DMS53 treated with DMSO at 0.1 percent for 48 hours (cell line): ENCODE measurements around the gene C12orf57.
A peak's percentile ranks its signal among the peaks of the same experiment; 100 is the strongest.

ENCODE experiments used
- DNase-seq: peaks from one replicate; lab custom pipeline; 2025; ENCODE audit not compliant: unreplicated experiment; lab: John Stamatoyannopoulos, UW

C12orf57 gene

DNA sequence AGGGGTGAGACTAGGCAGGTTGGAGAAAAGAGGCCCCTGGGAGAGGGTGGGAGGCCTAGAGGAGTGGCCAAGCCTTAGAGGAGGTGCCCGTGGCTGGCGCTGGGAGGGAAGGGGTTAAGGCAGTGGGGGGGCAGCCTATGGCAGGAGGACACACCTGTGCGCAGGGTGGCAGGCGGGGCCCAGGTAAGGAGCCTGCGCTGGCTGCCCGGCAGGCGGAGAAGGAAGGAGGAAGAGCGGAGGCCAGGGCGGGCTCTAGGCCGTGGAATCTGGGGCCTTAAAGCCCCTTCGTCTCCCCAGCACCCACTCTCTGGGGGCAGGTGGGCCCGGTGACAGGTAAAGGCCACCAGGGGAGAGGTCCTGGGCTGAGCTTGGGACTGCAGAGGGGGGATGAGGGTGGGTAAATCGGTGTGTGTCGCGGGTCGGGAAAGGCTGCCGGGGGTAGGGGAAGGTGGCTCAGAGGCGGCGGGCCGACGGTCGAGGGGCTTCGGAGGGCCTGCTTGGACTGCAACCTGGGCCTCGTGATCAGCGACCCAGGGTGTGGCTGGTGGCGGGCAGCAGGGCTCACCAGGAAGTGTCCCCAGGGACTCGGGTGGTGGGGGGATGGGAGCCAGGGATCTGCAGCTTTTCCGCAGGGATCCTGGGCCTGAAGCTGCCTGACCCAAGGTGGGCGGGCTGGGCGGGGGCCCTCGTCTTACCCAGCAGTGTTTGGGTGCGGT lies 19.4 kb downstream of the C12orf57 start:
- peak; percentile 98 for DNase-seq

DNA sequence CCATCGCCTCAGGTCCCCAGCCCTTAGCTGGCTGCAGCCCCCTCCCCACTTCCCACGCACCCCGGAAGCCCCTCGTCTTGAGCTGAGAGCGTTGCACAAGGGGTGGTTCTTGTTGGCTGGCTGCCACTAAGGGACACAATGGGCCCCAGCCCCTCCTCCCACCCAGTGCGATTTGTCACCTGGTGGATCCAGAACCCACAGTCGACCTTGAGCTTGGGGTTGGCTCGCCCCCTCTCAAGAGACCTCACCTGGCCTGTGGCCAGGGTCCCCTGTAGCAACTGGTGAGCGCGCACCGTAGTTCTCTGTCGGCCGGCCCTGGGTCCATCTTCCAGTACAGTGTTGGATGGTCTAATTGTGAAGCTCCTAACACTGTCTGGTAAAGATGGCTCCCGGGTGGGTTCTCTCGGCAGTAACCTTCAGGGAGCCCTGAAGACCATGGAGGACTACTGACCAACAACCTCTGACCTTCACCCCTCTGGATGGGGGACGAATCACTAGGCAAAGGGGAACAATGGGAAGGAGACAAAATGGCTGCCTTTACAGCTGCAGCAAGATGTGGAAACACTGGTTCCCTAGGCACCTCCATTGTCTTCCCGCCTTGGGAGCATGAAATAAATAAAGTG lies 20.1 kb downstream of the C12orf57 start:
- DNase-seq = no peak

DNA sequence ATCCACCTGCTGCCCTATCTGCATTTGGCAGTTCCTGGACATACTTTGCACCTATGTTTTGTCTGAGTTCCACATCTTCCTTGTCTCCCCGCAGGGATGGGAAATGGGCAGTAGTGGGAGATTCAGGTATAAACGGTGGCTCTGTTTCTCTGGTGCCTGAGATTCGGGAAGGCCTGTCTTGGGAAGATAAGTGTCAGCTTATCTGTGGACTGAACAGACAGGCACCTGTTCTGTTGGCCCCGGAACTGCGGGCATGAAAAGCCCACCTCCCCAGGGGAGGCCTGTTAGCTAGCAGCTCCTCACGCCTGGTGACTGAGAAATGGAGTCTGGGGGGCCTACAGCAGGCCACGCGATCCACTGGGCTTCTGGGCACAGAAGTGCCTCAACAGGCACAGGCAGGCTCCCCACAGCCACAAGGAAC lies 20.8 kb downstream of the C12orf57 start:
- no peak for DNase-seq

DNA sequence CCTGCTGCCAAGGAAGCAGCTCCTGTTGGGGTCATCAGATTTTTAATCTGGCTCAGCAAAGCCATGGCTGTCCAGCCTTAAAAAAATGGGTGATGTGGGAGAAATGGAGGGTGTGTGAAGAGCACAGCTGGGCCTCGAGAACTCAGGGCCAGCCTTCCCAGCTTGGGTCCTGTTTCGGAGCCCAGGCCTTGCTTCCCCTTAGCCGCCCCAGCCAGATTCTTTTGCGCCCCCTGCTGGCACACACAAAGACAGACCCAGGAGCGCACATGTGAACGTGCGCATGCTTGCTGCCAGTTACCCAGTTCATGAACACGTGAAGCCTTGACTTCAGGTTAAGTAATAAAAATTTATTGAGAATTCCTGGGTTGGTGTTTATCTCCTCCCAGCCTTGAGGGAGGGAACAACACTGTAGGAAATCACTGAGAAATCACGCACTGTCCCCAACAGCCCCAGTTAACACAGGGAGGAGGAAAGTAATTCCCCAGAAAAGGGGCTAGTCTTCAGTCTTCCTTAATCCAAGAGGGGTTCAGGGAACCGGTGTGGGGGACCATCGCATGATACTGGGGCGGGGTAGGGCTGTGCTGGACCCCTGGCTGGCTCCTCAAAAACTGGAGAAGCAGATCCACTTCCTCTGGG lies 21.3 kb downstream of the C12orf57 start:
- DNase-seq = peak; percentile 95

DNA sequence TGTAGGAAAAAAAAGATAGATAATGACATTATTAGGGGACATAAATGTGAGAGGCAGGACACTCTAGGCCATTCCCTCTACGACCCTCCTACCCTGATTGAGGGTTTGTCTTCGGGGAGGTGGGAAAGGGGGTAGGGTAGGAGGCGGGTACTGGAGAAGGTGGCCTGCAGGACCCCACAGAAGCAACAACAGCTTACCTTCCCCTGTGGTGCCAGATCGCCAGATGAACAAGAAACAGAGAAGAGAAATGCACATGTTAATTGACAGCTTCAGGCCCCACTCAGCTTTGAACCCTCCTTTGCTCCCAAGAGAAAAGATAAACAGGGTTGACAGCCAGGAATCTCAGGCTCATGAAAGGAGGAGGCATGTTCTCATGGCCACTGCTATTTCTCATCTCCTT lies 21.9 kb downstream of the C12orf57 start:
- no peak for DNase-seq

DNA sequence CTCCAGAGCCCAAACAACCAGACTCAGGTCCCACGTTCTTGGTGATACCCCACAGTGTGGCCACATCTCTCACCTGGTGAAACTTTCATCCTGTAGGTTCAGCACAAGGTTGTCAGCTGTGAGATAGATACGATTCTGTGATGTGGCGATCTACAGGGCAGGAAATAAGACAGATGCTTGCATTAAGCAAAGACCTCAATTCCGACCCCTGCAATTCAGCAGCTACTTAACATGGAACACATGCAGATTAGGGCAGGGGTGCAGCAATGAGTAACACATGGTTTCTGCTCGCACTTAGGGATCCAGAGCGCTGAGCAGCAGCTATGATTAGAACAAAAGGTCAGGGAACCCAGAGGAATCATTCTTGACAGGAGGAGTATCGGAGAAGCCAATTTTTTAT lies 22.5 kb downstream of the C12orf57 start:
- no peak for DNase-seq

DNA sequence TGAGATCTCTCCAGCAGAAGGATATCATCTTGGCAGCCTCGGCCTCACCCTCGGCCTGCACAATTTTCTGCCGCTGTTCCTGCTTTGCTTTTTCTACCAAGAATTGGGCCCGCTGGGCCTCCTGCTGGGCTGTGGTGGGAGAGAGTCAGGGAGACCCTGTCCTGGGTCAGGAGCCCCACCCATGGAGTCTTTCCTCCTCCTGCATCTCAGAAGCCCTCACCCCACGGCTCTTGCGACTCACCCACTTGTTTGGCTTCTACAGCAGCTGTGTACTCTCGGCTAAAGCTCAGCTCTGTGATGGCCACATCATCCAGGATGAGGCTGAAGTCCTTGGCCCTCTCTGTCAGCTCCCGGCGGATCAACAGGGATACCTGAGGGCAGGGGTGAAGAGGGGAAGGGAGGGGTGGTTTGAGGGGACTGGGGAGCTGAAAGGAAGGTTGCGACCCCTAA lies 23.9 kb downstream of the C12orf57 start:
- DNase-seq = no peak

DNA sequence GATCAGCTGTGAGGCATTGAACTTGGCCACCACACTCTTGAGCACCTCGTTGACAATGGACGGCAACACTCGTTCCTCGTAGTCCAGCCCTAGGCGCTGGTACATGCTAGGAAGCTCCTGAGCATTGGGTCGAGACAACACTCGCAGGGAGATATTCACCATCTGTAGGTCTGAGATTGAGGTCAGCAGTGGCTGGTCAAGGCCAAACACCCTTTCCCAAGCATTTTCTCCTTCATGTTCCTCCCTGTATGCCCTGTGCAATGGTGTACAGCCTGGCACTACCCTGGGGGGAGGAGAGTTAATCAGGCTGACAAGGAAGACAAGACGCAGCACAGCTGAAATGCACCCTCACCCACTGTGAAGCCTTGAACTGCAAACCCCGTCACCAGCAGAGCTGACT lies 24.6 kb downstream of the C12orf57 start:
- no peak for DNase-seq

DNA sequence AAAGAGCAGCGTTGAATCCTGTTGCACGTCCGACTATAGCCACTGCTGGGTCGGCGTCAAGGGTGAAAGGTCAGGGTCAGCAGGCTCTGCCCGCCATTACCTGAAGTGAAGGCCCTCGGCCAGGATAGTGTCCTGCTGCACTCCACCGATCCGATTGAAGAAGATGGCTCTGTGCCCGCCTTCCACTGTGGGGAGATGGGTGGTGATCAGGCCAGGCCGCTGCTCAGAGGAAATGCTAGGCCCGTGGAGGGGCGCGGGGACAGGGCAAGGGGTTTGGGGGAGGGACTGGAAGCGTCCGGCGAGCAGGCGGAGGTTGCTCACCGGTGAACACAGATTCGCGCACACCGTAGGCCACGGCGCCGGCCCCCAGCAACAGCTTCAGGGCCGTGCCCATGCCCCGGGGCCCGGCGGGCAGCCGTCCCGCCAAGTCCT lies 26.3 kb downstream of the C12orf57 start:
- no peak for DNase-seq

DNA sequence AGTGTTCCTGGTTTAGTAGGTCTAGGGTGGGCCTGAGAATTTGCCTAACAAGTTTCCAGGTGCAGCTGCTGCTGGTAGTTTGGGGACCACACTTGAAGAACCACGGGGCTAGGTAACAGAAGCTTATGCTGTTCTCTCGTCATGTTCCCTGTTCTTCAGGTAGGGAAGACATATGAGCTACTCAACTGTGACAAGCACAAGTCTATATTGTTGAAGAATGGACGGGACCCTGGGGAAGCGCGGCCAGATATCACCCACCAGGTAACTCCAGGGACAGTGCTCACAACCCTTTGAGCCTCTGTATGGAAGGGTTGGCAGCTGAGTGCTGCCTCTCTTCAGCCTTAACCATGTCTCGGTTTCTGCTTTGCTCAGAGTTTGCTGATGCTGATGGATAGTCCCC lies 30.4 kb downstream of the C12orf57 start:
- DNase-seq = no peak

DNA sequence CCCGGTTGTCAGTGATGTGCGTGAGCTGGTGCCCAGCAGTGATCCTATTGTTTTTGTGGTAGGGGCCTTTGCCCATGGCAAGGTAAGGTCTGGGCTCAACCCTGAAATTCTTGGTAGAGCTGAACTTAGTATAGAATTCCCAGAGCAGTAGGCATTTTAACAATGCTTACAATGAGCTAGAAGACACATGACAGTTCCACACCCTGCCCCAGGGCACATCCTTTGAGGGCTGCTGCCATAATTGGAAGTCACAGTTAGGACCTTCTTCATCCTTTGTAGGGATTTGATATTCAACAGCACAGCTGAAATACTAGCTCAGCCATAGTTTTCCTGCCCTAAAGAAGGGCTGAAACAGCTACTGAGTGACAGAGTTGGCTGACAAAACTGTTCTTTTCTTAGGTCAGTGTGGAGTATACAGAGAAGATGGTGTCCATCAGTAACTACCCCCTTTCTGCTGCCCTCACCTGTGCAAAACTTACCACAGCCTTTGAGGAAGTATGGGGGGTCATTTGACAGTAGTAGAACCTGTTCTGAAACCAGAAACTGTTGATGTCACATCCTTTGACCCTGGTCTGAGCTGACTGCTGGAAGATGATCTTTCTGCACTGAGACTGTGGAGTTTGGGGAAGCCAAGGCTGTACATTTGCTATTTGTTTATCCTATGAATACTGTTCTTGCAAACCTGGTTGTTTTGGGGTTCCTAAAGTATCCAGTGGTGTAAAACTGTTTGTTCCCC lies 31.6 kb downstream of the C12orf57 start:
- DNase-seq = no peak

DNA sequence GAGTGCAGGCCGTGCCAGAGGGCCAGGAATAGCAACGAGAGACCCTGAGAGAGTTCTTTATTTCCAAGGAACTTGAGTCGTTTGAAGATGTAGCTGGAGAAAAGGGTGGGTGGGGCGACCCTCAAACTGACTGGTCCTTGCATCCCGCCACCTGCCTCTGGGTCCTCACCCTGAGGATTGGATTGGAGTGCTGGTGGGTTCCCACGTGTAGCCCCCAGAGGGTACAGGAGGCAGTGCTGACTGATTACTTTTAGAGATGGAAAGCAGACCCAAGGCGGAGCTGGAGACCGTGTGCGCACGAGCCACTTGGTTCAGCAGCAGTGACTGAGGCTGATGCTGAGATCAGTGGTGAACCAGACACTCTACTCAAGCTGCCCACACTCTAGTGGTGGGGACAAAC lies 33.8 kb downstream of the C12orf57 start:
- DNase-seq = no peak

DNA sequence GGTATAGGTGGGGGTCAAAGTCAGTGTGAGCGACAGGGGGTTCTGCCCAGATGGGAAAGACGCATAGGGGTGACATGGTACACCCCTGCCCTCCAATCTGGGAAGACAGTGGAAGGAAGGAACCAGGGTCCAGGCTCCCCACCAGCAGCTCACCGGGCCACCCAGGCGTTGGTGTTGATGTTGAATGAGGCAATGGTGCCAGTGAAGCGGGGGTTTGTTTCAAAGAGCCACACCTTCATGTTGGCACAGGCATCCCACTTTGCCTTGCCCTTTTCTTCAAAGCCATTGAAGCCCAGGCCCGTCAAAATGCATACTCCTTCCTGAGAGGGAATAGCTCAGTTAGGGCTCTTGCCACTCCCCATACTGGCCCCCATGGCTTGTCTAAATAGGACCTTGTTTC lies 34.4 kb downstream of the C12orf57 start:
- no peak for DNase-seq

DNA sequence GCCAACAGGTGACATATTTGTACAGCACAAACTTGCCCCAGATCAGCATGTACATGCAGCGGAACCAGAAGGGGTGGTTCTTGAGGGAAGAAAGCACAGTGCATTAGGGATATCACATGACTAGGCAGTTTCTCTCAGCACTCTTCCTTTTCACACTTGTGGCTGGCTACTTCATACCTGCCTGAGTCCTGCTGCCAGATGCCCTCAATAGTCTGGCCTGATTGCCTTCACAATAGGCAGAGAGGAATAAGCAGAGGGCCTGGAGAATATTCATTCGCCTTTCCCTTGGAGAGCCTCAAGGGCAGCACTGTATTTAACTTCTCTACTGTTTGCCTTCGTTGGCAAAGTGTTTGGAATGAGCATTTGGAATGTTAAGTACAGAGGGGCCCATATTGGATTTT lies 34.8 kb downstream of the C12orf57 start:
- no peak for DNase-seq

DNA sequence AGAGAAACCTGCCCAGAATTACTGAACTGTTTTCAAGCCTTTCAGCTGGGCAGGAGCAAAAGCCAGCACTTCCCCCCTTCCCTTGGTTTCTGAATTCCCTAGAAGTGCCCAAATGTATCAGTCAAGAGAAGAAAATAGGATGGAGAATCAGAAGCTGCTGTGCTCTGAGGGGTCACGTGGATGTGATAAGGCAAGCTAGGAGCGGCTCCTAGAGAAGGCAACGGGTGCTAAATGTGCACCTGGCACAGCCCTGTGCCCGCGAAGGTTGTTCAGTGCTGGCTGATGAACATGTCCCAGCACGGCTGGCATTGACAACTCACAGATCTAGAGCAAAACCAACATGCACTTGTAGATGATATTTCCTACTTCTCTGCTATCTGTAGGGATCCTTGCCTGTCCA lies 35.2 kb downstream of the C12orf57 start:
- no peak for DNase-seq

DNA sequence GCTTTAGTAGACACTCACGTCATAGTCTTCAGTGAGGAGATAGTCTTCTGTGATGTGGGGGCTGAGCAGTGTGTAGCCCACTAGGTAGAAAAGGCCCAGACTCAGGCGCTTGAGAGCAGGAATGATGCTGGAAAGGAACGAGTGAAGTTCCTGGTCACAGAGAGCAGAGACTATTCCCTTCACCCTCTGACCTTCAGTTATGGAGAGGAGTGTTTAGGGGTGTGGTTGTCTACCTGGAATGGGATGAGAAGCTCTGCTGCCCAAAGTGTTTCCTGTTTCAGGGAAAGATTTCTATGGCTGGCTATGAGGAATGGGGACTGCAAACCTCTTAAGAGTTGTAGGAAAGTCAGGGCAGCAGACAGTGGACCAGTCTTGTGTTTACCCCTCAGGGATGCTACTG lies 35.6 kb downstream of the C12orf57 start:
- DNase-seq = no peak

DNA sequence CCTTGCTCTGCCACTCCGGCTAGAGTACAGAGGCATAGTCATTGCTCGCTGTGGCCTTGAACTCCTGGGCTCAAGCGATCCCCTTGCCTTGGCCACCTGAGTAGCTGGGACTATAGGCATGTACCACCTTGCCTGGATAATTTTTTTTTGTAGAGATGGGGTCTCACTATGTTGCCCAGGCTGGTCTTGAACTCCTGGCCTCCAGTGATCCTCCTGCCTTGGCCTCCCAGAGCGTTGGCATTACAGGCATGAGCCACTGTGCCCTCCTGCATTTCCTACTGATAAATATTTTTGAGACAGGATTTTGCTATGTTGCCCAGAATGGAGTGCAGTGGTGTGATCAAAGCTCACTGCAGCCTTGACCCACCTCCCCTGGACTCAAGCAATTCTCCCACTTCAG lies 36.3 kb downstream of the C12orf57 start:
- no peak for DNase-seq

DNA sequence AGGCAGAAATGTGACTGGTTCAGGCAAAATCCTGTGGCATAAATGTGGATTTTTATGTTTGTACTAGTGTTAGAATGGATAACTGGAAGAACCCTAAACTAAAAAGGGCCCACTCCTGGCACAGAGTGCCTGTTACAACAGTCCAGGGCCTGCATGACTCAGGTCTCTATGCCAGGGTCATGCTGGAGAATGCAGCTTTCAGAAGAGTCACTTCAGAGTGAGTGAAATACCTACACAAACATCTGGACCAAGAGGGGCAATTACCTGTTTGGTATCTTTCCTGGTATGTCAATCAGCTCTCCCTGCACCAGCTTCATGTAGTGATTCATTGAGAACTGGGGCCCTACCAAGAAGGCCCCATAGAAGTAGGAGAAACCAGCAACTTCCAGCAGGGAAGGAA lies 36.9 kb downstream of the C12orf57 start:
- DNase-seq = no peak

DNA sequence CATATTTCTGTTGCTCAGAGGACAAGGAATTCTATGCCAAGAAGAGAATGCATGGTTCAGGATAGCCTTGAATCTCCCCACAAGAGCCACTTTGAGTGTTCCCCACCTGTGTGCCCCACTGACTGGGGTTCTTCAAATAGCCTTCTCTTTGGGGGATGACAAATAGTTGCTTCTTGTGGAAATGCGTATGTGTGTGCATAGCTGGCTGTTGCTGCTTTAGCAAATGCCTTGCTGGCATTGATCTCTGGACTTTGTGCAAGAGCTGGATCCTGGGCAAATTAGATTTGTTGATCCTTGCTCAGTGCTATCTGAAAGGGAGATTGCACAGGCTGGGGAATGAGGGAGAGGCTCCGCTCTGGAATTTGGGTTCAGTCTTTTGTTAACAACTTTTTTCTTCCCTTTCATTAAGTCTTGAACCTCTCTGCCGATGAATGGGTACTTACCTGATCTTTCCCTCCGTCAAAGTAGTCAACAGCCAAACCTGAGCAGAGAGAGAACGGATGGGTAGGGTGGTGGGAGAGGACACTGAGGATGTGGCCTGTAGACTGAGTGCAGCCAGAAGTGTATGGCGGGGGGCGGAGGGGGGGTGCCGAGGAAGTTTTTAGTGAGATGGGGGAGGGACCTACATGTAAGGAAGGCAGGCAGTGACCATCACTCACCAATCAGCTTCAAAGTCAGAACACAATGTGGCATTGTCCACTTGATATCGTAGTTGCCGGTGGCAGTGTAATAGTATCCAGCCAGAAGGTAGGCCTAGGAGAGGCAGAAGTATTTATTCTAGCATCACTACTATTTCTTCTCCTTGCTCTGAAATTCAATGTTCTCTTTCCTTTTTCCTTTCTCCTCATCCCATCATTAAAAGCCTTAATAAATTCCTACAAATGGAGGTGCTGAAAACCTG lies 37.6 kb downstream of the C12orf57 start:
- no peak for DNase-seq

DNA sequence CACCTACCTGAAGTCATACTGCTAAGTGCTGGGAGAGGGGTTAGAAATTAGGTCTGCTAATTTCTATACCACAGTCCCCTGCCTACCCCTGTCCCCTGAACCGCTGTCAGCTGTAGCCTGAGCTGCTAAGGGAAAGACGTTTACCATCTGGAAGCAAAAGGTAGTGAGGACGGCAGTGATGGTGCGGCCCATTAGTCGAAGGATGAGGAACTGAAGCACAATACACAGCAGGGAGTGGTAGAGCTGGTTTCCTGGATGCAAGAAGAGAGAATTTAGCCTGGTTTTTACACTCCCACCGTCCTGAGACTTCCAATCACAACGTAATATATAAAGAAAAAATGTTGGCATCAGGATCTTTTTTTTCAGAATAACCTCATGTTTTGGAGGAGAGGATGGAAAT lies 38.7 kb downstream of the C12orf57 start:
- DNase-seq = no peak
